MM.1S (cell line): Measurements from ENCODE around the gene HOXA2.

Source experiments
- CTCF ChIP-seq: fragments of 300-600 bp; sonication (generic); IDR thresholded peaks from 2 replicates; pipeline ENCODE4 v1.5.1; 2016; ENCODE audit warnings: antibody characterized with exemption, low read length, mixed read lengths
- EZH2 ChIP-seq: fragments of 300-600 bp; sonication (generic); optimal IDR thresholded peaks from 2 replicates; pipeline ENCODE3; 2017; ENCODE audit warnings: low read depth, mild to moderate bottlenecking, antibody characterized with exemption, low read length, mixed read lengths
- EZH2phosphoT487 ChIP-seq: fragments of 300-600 bp; sonication (generic); IDR thresholded peaks from 2 replicates; pipeline ENCODE4 v1.6.1; 2018; ENCODE audit warnings: antibody characterized with exemption, low read length

GRCh38 chr7:27151341-27151930 lies 49.0 kb upstream of the HOXA2 start:
- no peak for TF ChIP-seq CTCF
- no peak for TF ChIP-seq EZH2
- TF ChIP-seq EZH2phosphoT487, result no peak
